HG03469 (cell line): ENCODE measurements around the gene FOXO4.
"Not testable (repeated sequence)": the region's sequence is repeated elsewhere in the genome, so short reads cannot be mapped to it uniquely, and the experiment has no call there.

ENCODE experiments used
- ATAC-seq: cut with Tn5 transposase; IDR thresholded peaks from one replicate; pipeline ENCODE4 v1.9.1; 2021; ENCODE audit warnings: mild to moderate bottlenecking, moderate library complexity, moderate number of reproducible peaks; ENCODE audit not compliant: unreplicated experiment

FOXO4 gene

GRCh38 chrX:71095555-71095980 lies at the start of gene FOXO4:
Gene FOXO4, plus strand, starts transcription at chrX:71095851. Its CDS starts 678 bp downstream, at chrX:71096529.
- peak; percentile 86 for ATAC-seq

GRCh38 chrX:71047891-71048290 lies 47.8 kb upstream of the FOXO4 start:
- ATAC-seq = not testable (repeated sequence)

GRCh38 chrX:71052721-71053120 lies 42.9 kb upstream of the FOXO4 start:
- ATAC-seq = no peak

- no peak for ATAC-seq
These were observed 42.4 kb upstream of the FOXO4 start for GRCh38 chrX:71053217-71053621.

- no peak for ATAC-seq
These were observed 38.8 kb upstream of the FOXO4 start for GRCh38 chrX:71056867-71057266.

- no peak for ATAC-seq
These were observed 37.7 kb upstream of the FOXO4 start for GRCh38 chrX:71057848-71058530.

- no peak for ATAC-seq
These were observed 35.5 kb upstream of the FOXO4 start for GRCh38 chrX:71060127-71060526.

GRCh38 chrX:71067089-71067488 lies 28.6 kb upstream of the FOXO4 start:
- no peak for ATAC-seq

GRCh38 chrX:71067712-71068043 lies 28.0 kb upstream of the FOXO4 start:
- no peak for ATAC-seq

GRCh38 chrX:71068044-71068918 lies 27.4 kb upstream of the FOXO4 start, which contains the start of gene SNX12:
Gene SNX12, minus strand, starts transcription at chrX:71068334. Its CDS starts 28 bp downstream, at chrX:71068306.
- peak; percentile 96 for ATAC-seq

GRCh38 chrX:71070531-71070930 lies 25.1 kb upstream of the FOXO4 start:
- ATAC-seq = no peak

- no peak for ATAC-seq
These were observed 14.1 kb upstream of the FOXO4 start for GRCh38 chrX:71081330-71082123.

- no peak for ATAC-seq
These were observed 13.5 kb upstream of the FOXO4 start for GRCh38 chrX:71082124-71082647.

- no peak for ATAC-seq
These were observed 12.8 kb upstream of the FOXO4 start for GRCh38 chrX:71082822-71083221.

GRCh38 chrX:71085900-71086299 lies 9.8 kb upstream of the FOXO4 start:
- no peak for ATAC-seq

- ATAC-seq = no peak
These were observed 4.4 kb upstream of the FOXO4 start for GRCh38 chrX:71091263-71091662.

- no peak for ATAC-seq
These were observed 618 bp upstream of the FOXO4 start for GRCh38 chrX:71095033-71095432.

GRCh38 chrX:71095981-71096759 lies 519 bp downstream of the FOXO4 start:
- ATAC-seq = no peak

- no peak for ATAC-seq
These were observed 1.0 kb downstream of the FOXO4 start for GRCh38 chrX:71096760-71097032.

GRCh38 chrX:71098302-71098701 lies 2.7 kb downstream of the FOXO4 start:
- no peak for ATAC-seq
